Hematopoietic multipotent progenitor cell treated with erythropoietin and hydrocortisone succinate and interleukin-3 and kit ligand, for 4 days (in vitro differentiated cells): ENCODE measurements around the gene BLTP1.

Experiments used
- DNase-seq: peaks from one replicate; pipeline ENCODE4 v3.0.0-alpha.2; 2015

BLTP1 gene

DNA sequence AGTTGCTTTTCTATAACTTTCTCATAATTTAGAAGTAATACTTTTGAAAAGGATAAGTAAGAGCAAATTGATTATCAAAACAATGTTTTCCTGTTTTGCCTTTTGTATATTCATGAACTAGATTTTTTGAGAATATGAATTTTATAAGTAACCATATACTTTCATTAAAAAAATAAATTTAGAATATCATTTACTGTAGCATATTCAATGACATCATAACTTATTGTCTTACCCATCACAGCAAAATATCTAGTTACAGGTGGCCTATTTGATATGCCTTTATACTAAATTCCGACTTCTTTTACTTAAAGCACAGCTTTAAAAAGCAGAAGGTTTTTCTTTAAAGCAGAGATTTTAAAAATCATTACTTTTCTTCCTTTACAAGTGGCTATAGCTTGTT is 20.1 kb downstream of the BLTP1 start:
- no peak for DNase-seq

DNA sequence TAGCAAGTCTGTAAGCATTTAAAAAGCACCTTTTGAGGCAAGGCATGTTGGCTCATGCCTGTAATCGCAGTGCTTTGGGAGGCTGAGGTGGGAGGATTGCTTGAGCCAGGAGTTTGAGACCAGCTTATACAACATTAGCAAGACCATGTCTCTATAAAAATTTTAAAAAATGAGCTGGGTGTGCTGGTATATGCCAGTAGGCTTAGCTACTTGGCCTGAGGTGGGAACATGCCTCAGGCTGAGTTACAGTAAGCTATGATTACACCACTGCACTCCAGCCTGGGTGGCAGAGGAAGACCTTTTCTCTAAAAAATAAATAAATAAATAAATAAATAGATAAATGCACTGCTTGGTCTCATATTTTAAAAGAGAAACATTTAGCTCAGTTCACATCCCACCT is 26.8 kb downstream of the BLTP1 start:
- DNase-seq: no peak

DNA sequence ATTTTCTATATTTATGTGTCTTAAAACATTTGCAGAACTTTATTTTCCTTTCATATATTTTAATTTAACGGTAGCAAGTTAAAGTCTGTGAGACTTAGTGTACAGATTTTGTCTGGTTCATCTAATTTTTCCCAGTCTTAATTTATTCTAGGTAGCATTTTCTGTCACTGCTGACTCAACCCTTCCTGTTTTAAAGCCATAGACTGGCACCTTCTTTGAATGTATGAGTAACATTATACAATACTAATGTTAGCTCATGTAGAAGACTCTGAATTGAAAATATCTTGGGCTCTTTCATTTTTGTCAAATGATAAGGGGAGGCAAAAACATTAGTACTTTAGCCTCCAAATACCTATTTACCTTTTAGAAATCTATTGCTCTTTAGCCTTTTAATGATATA is 43.6 kb downstream of the BLTP1 start:
- no peak for DNase-seq
